BLaER1 (cell line): ENCODE measurements around the gene RASL11A.

Experiments used
- H3K27ac ChIP-seq: shearing (Covaris generic); formaldehyde crosslinking; 2 replicates; pipeline ENCODE4 v1.8.1; 2022
- H3K27me3 ChIP-seq: shearing (Covaris generic); formaldehyde crosslinking; 2 replicates; pipeline ENCODE4 v1.8.1; 2022
- H3K36me3 ChIP-seq: shearing (Covaris generic); formaldehyde crosslinking; 2 replicates; pipeline ENCODE4 v1.8.1; 2022
- H3K4me1 ChIP-seq: shearing (Covaris generic); formaldehyde crosslinking; 2 replicates; pipeline ENCODE4 v1.8.1; 2022
- H3K4me2 ChIP-seq: shearing (Covaris generic); formaldehyde crosslinking; 2 replicates; pipeline ENCODE4 v1.8.1; 2022
- H3K4me3 ChIP-seq: shearing (Covaris generic); formaldehyde crosslinking; 2 replicates; pipeline ENCODE4 v1.8.1; 2022
- H3K9ac ChIP-seq: shearing (Covaris generic); formaldehyde crosslinking; 2 replicates; pipeline ENCODE4 v1.8.1; 2022
- H3K9me3 ChIP-seq: shearing (Covaris generic); formaldehyde crosslinking; 2 replicates; pipeline ENCODE4 v1.8.1; 2022
- H4K20me1 ChIP-seq: shearing (Covaris generic); formaldehyde crosslinking; 2 replicates; pipeline ENCODE4 v1.8.1; 2022
- Cebpa-rat ChIP-seq: shearing (Covaris generic); IDR thresholded peaks from 2 replicates; pipeline ENCODE4 v1.8.1; 2022

RASL11A gene

DNA sequence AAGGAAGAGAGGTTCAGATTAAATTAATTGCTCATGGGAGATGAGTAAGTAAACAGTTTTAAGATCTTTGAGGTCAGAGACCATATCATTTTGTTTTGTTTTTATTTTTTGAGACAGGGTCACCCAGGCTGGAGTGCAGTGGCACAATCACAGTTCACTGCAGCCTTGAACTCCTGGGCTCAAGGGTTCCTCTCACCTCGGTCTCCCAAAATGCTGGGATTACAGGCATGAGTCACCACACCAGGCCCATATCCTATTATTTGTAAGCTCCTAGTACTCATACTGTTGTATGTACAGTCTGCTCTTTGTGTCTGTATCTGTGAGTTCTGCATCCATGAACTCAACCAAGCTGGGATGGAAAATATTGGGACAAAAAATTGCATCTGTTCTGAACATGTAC, 6.0 kb upstream of the RASL11A start:
- Histone ChIP-seq H3K4me2 (no peak overlapping the region), H3K36me3 (peaks cover 45% of the 10 kb centered on the region), H3K9me3 (no peaks in the 10 kb centered on the region), H3K27ac (no peak overlapping the region), H3K9ac (no peak overlapping the region), H3K4me1 (0 out of 2 replicates have a peak, but pooled peaks cover 4% of the 10 kb centered on the region), H3K27me3 (no peaks in the 10 kb centered on the region), H4K20me1 (peaks cover 46% of the 10 kb centered on the region), H3K4me3 (no peak overlapping the region)
- no peak for TF ChIP-seq Cebpa-rat

DNA sequence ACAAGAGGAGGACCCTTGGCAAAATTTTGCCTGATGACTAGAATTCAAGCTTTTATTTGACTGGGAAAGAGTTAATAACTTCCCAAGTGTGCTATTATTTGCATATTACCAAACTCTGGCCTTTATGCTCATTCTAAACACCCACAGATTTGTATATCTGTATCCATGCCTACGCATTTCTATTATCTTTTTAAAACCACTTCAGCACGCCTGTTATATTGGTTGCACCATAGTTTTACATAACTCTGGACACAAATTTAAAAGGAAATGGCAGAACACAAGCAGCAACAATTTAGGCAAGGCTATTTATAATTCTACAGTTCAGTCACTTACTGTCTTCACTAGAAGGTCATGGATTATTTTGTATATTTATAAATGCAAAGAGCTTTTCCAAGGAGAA, 3.7 kb upstream of the RASL11A start:
- Histone ChIP-seq H3K9ac (no peak overlapping the region), H3K27me3 (no peaks in the 10 kb centered on the region), H4K20me1 (peaks cover 24% of the 10 kb centered on the region), H3K4me1 (peaks cover 8% of the 10 kb centered on the region; the same call in 1 of the 2 replicates), H3K9me3 (no peaks in the 10 kb centered on the region), H3K27ac (no peak overlapping the region), H3K4me3 (no peak overlapping the region), H3K4me2 (no peak overlapping the region), H3K36me3 (peaks cover 23% of the 10 kb centered on the region)
- TF ChIP-seq Cebpa-rat, result no peak

DNA sequence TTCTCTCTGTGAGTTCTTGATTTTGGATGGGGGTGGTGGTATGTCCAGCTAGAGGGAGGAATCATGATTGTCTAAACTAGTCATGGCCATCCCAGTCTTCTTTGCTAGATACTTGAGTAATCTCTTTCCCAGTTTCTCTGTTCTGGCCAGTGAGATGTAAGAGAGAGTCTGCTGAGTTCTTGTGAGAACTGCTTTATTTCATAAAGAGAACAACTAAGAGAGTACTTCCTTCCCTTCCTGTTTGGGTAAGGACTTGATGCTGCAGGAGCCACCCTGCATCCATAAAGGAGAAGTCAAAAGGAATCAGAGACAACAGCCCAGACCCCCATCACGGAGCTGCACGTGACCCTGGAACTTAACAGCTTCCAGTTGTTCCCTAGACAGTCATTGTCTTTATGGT, 3.0 kb upstream of the RASL11A start:
- Histone ChIP-seq H3K4me3 (no peak overlapping the region), H3K4me1 (peaks cover 6% of the 10 kb centered on the region; the same call in 1 of the 2 replicates), H3K9me3 (no peaks in the 10 kb centered on the region), H3K27me3 (no peaks in the 10 kb centered on the region), H3K36me3 (peaks cover 16% of the 10 kb centered on the region; the same call in 1 of the 2 replicates), H3K4me2 (no peak overlapping the region), H3K9ac (no peak overlapping the region), H4K20me1 (peaks cover 17% of the 10 kb centered on the region), H3K27ac (no peak overlapping the region)
- TF ChIP-seq Cebpa-rat, result no peak

DNA sequence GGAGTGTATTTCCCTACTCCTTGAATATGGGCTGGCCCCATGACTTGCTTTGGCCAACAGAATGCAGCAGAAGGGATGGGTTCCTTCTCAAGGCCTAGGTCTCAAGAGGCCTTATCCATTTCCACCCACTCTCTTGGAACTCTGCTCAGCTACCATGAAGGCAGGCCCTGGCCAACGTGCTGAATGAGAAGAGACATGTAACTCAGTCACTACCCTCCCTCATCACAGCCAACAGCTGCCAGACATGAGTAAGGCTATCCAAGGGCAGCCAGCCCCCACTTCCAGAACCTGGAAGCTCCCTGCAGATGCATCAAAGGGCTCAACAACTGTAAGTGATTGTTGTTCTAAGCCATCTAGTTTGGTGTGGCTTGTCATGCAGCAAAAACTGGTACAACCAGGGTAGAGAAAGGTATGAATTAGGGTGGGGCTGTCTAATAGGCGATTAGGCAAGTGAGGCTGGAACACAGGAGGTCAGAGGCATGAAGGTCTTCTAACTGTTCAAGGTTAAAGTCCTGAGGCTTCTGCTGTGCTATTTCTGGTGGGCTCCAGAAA, 1.4 kb upstream of the RASL11A start:
- Histone ChIP-seq H3K4me3 (no peak overlapping the region), H3K4me2 (no peak overlapping the region), H3K9me3 (no peaks in the 10 kb centered on the region), H3K27ac (no peak overlapping the region), H3K36me3 (0 out of 2 replicates have a peak, but pooled peaks cover 12% of the 10 kb centered on the region), H3K4me1 (peaks cover 6% of the 10 kb centered on the region; the same call in 1 of the 2 replicates), H4K20me1 (peaks cover 7% of the 10 kb centered on the region; the same call in 1 of the 2 replicates), H3K27me3 (no peaks in the 10 kb centered on the region), H3K9ac (no peak overlapping the region)
- TF ChIP-seq Cebpa-rat, result no peak

DNA sequence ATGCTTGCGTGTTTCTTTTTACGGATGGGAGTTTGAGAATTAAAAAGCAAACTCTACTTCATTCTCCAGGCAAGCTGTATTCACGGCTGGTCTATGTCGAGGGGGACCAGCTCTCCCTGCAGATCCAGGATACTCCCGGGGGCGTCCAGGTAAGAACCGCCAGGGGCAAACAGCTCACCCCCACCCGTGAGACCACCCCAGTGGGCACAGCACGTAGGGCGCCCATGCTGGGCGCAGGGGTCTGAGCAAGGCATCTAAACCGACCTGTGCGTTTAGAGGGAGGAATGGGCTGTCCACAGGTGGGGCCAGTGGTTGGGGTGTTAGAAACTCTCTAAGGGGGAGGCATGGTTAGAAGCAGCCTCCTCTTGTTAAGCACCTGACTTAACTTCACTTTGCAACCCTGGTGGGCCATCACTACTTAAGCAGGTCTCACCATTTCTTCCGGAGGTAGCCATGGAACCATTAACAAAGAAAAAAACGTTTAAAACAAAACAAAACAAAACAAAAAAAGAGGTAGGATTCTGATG, 1.0 kb downstream of the RASL11A start:
- no peak overlapping the region for H3K27ac ChIP-seq
- H4K20me1 ChIP-seq, result no peaks in the 10 kb centered on the region
- no peak for TF ChIP-seq Cebpa-rat
- H3K9me3 ChIP-seq, result no peaks in the 10 kb centered on the region
- H3K36me3 ChIP-seq, result no peaks in the 10 kb centered on the region
- peak overlapping the region; percentile 92; the same call in 1 of the 2 replicates for H3K4me2 ChIP-seq
- H3K4me3 ChIP-seq, result no peak overlapping the region
- H3K4me1 ChIP-seq, result peaks cover 6% of the 10 kb centered on the region; the same call in 1 of the 2 replicates
- no peak overlapping the region for H3K9ac ChIP-seq
- no peaks in the 10 kb centered on the region for H3K27me3 ChIP-seq

DNA sequence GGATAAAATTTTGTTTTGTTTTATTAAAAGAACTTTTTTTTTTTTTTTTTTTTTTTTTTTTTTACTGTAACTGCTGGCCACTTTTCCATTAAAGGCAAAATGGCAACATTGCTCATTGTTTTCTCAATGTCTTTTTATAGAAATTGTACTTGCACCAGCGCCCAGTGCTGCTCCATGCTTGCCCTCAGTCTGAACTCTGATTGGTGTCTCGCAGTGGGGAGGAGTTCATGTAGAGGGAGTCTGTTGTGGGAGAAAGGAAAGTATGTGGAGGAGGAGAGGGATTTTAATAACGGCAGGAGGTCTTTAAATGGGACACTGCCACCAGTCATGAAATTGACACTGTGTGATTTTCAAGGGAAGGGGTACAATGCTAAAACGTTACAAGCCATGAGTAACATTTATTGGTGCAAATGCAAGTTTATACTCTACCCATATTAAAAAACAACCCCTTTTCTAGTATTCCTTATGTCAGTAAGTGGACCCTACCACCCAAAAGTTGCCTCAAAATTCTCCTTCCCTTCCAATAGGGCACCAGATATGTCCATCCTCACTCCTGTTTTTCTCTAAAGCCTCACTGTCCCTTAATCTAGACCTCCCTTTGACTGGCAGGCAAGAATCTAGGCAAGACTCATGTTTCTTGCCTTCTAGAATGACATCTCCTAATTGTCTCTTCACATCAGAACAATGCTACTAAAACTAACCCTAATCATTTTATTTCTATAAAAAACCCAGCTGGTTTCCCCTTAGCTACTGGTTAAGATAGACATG, 3.2 kb downstream of the RASL11A start:
- H3K9ac ChIP-seq, result no peak overlapping the region
- no peaks in the 10 kb centered on the region for H4K20me1 ChIP-seq
- H3K4me1 ChIP-seq, result peaks cover 6% of the 10 kb centered on the region; the same call in 1 of the 2 replicates
- no peak overlapping the region for H3K27ac ChIP-seq
- no peak for TF ChIP-seq Cebpa-rat
- no peaks in the 10 kb centered on the region for H3K27me3 ChIP-seq
- no peaks in the 10 kb centered on the region for H3K9me3 ChIP-seq
- H3K4me3 ChIP-seq, result no peak overlapping the region
- H3K36me3 ChIP-seq, result no peaks in the 10 kb centered on the region
- H3K4me2 ChIP-seq, result no peak overlapping the region

DNA sequence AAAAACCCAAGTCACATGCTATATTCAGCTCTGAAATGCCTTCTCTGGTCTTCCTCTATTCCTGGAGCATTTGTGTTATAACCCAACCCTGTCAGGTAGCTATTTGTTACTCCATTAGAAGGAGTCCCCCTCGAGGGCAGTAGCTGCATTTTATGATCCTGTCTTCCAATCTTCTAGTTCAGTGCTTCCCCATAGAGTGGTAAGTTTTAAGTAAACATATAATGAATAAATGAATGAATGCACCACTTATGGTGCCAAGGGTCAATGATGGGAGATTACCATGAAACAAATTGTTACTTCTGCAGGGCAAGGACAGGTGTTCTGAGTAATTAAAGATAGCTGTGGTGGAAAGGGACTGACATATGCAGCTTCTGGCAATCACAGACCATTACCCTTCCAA, 4.0 kb downstream of the RASL11A start:
- no peak for TF ChIP-seq Cebpa-rat
- Histone ChIP-seq H3K27ac (no peak overlapping the region), H3K4me3 (no peak overlapping the region), H3K4me1 (peaks cover 6% of the 10 kb centered on the region; the same call in 1 of the 2 replicates), H3K36me3 (no peaks in the 10 kb centered on the region), H3K9ac (no peak overlapping the region), H3K9me3 (no peaks in the 10 kb centered on the region), H3K4me2 (no peak overlapping the region), H3K27me3 (no peaks in the 10 kb centered on the region), H4K20me1 (no peaks in the 10 kb centered on the region)

DNA sequence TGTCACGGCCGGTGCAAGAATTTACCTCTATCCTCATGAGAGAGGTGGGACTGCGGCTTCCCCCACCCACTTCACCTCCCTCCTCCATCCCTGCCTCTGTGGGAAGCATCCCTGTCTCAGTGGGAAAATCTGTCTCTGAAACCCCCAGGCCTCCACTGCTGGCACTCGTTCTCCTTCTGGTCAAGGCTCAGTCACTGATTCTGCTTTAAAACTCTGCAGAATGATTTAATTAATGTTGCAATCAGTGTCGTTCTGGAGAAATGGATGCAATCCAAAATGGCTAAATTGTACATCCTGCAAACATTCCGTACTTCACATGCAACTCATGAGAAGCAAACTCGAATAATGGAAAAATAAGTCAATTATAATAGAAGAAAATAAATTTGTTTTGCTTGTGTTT, 5.6 kb downstream of the RASL11A start:
- Histone ChIP-seq H3K9ac (no peak overlapping the region), H3K4me2 (no peak overlapping the region), H3K27ac (no peak overlapping the region), H3K4me3 (no peak overlapping the region), H4K20me1 (no peaks in the 10 kb centered on the region), H3K4me1 (no peaks in the 10 kb centered on the region), H3K36me3 (no peaks in the 10 kb centered on the region), H3K27me3 (no peaks in the 10 kb centered on the region), H3K9me3 (no peaks in the 10 kb centered on the region)
- no peak for TF ChIP-seq Cebpa-rat

DNA sequence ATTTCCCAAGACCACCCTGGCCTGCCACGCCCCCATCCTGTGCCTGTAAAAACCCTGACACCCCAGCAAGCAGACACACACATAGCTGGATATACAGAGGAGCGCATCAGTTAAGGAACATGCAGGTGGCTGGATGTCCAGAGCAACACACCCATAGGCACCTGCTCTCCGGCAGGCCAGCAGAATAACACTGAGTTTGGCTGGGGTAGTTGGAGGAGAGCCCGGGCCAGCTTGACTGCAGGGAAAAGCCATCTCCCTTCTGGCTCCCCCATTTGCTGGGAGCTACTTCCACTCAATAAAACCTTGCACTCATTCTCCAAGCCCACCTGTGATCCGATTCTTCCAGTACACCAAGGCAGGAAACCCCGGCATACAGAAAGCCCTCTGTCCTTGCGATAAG, 8.9 kb downstream of the RASL11A start:
- Histone ChIP-seq H3K4me1 (no peaks in the 10 kb centered on the region), H3K4me3 (no peak overlapping the region), H3K36me3 (no peaks in the 10 kb centered on the region), H4K20me1 (no peaks in the 10 kb centered on the region), H3K27ac (no peak overlapping the region), H3K4me2 (no peak overlapping the region), H3K9ac (no peak overlapping the region), H3K27me3 (no peaks in the 10 kb centered on the region), H3K9me3 (no peaks in the 10 kb centered on the region)
- TF ChIP-seq Cebpa-rat, result no peak

DNA sequence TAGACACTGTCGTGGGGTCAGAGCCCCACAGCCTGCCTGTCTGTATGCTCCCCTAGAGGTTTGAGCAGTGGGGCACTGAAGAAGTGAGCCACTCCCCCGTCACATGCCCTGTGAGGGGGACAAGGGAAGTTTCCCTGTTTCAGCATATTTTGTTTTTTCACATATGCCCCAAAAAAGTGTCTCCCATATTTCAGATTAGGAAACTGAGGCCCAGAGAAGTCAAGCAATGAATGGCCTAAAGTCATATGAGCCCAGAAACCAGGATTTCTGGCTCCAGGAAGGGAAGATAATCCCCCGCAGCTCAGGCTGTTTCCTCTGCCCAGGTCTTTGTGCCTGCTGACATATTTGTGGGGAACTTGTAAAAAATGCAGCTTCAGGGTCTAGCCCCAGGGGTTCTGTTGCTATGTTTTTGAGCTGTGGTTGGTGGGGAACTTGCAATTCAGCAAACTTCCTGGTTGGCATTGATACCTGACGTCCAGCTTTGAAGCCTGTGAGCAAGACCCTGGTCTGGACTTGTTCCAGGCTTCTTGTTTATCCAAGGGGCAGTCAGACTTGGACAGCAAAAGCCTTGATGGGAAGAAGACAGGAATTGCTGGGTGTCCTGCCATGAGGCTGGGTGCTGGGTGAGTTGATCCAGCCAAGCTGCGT, 9.5 kb downstream of the RASL11A start:
- Histone ChIP-seq H3K4me2 (no peak overlapping the region), H3K4me3 (no peak overlapping the region), H4K20me1 (no peaks in the 10 kb centered on the region), H3K27ac (no peak overlapping the region), H3K27me3 (no peaks in the 10 kb centered on the region), H3K9ac (no peak overlapping the region), H3K9me3 (no peaks in the 10 kb centered on the region), H3K4me1 (peaks cover 6% of the 10 kb centered on the region), H3K36me3 (no peaks in the 10 kb centered on the region)
- no peak for TF ChIP-seq Cebpa-rat
